H1 (cell line): Measurements from ENCODE around the gene EGFL6. TPM values are rescaled to one million over a fixed set of nuclear protein-coding genes. Genes with fewer than 3 reads are reported as not detected.

Experiments
- CHD1 ChIP-seq: IDR thresholded peaks from 2 replicates; pipeline ENCODE4 v1.6.1; 2012; ENCODE audit warnings: low read depth, low read length, improper control_type of control experiment
- CHD7 ChIP-seq: fragments of 300-600 bp; sonication (generic); IDR thresholded peaks from 2 replicates; pipeline ENCODE4 v1.7.1; 2012; ENCODE audit warnings: low read length, moderate library complexity, mild to moderate bottlenecking, inconsistent platforms; ENCODE audit not compliant: insufficient replicate concordance
- CREB1 ChIP-seq: IDR thresholded peaks from 2 replicates; pipeline ENCODE4 v1.6.1; 2012; ENCODE audit warnings: inconsistent platforms
- EZH2 ChIP-seq: fragments of 200-600 bp; sonication (generic); IDR thresholded peaks from 2 replicates; pipeline ENCODE4 v1.7.1; 2012; ENCODE audit warnings: low read depth, mild to moderate bottlenecking, moderate library complexity, low read length, inconsistent platforms; ENCODE audit not compliant: severe bottlenecking
- HDAC2 ChIP-seq, 2 experiments: fragments of 300-600 bp in 1 of 2; sonication (generic) in 1 of 2; IDR thresholded peaks; 2 replicates each; pipeline ENCODE4 v1.6.1; 2011 to 2012; ENCODE audit warnings: low read depth in 2 of 2, low read length in 2 of 2, mild to moderate bottlenecking in 2 of 2, moderate library complexity in 2 of 2, borderline replicate concordance in 1 of 2, inconsistent platforms in 1 of 2
- PHF8 ChIP-seq: fragments of 200-600 bp; sonication (generic); conservative IDR thresholded peaks from 2 replicates; pipeline ENCODE4 v1.7.1; 2012; ENCODE audit warnings: low read depth, mild to moderate bottlenecking, inconsistent platforms, low read length, moderate library complexity
- RBBP5 ChIP-seq: IDR thresholded peaks from 2 replicates; pipeline ENCODE4 v1.7.1; 2012; ENCODE audit warnings: low read depth, mild to moderate bottlenecking, inconsistent platforms, low read length, moderate library complexity, borderline replicate concordance
- RFX5 ChIP-seq: IDR thresholded peaks from 2 replicates; pipeline ENCODE4 v1.6.1; 2011; ENCODE audit warnings: low read depth, low read length, improper control_type of control experiment, borderline replicate concordance
- SP4 ChIP-seq: IDR thresholded peaks from 2 replicates; pipeline ENCODE4 v1.6.1; 2012; ENCODE audit warnings: low read length, inconsistent platforms
- TAF1 ChIP-seq: IDR thresholded peaks from 2 replicates; pipeline ENCODE4 v1.6.1; 2011; ENCODE audit warnings: mild to moderate bottlenecking, low read depth, low read length
- TAF7 ChIP-seq: optimal IDR thresholded peaks from 2 replicates; pipeline ENCODE3; 2011; ENCODE audit warnings: low read depth, mild to moderate bottlenecking, inconsistent platforms, low read length, moderate library complexity, borderline replicate concordance
- TBP ChIP-seq: IDR thresholded peaks from 2 replicates; pipeline ENCODE4 v1.6.1; 2011; ENCODE audit warnings: low read depth, low read length, improper control_type of control experiment
- polyA plus RNA-seq, 7 experiments: library from polyadenylated mRNA; depleted of rRNA in 3 of 7; stranded (reverse) in 5 of 7; unstranded in 2 of 7; fragments of >200 nt in 5 of 7; fragments of 200-250 nt in 2 of 7; gene quantifications; 1 replicate in 5 of 7; 2 replicates in 1 of 7; 4 replicates in 1 of 7; pipeline versions ENCODE4 v1.2.1 to v1.2.3, GENCODE V29; 2011 to 2013; ENCODE audit warnings: missing spikeins in 2 of 7, mixed read lengths in 2 of 7
- total RNA-seq: library from RNA; stranded (reverse); fragmentation: NEBNext Ultra II Directional; extraction: Animal tissue kit (Norgen Biotek cat#: 25700); gene quantifications from 2 replicates; pipeline ENCODE4 v1.2.1, GENCODE V29; 2021

EGFL6 gene
- total and polyA plus RNA-seq, 2 of the 8 experiments (the other 6 are each of a cell fraction or from before 2014, with no cell fraction given), result 0.93 to 1.1 TPM

- no peak for TF ChIP-seq CHD7
- TF ChIP-seq CHD1, result no peak
- TF ChIP-seq RFX5, result no peak
- no peak for TF ChIP-seq TBP
- no peak for TF ChIP-seq HDAC2 (IDR thresholded peaks at IDR 0.05; ENCODE audit: borderline replicate concordance in 1 of 2, low read depth in 2 of 2, low read length in 2 of 2)
- no peak for TF ChIP-seq TAF7
- TF ChIP-seq RBBP5, result no peak
- no peak for TF ChIP-seq PHF8
- no peak for TF ChIP-seq EZH2
- no peak for TF ChIP-seq TAF1
- TF ChIP-seq CREB1, result no peak
- no peak for TF ChIP-seq SP4
These were observed 832 bp downstream of the EGFL6 start (continued) for GRCh38 chrX:13570261-13570605.
